Stimulated activated CD4-positive, alpha-beta T cell treated with anti-CD3 and anti-CD28 coated beads, Interleukin-4, amount 100 ng/mL, for 1 hour (primary cell): Measurements from ENCODE around the gene PYGB.
"Not testable (repeated sequence)": the region's sequence is repeated elsewhere in the genome, so short reads cannot be mapped to it uniquely, and the experiment has no call there.

ENCODE experiments used
- DNase-seq: peaks from one replicate; pipeline ENCODE4 v3.0.0-alpha.2; 2020

The PYGB gene

DNA sequence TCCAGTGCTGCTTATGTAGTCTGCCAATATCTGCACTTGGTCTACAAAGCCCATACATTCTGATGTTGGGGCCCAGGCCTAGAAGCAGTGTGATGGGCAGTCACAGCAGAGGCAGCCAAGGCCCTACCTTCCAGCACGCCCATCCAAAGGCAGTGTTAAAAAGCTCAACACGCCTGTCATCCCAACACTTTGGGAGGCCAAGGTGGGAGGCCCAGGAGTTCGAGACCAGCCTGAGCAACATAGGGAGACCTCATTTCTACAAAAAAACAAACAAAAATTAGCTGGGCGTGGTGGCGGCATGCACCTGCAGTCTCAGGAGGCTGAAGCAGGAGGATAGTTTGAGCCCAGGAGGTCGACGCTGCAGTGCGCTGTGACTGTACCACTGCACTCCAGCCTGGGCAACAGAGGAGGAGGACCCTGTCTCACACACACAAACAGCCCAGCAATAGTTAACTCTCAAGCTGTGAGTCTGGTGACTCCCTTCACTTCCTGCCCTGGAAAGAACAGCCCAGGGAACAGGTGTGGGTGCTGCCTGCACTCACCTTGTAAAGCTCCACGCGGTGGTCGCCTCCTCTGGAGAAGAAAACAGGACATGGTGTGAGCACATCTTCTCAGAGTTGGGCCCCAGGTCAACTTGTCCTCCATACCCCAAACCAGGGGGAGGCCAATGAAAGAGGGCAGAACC, 68.8 kb downstream of the PYGB start:
- DNase-seq = no peak

DNA sequence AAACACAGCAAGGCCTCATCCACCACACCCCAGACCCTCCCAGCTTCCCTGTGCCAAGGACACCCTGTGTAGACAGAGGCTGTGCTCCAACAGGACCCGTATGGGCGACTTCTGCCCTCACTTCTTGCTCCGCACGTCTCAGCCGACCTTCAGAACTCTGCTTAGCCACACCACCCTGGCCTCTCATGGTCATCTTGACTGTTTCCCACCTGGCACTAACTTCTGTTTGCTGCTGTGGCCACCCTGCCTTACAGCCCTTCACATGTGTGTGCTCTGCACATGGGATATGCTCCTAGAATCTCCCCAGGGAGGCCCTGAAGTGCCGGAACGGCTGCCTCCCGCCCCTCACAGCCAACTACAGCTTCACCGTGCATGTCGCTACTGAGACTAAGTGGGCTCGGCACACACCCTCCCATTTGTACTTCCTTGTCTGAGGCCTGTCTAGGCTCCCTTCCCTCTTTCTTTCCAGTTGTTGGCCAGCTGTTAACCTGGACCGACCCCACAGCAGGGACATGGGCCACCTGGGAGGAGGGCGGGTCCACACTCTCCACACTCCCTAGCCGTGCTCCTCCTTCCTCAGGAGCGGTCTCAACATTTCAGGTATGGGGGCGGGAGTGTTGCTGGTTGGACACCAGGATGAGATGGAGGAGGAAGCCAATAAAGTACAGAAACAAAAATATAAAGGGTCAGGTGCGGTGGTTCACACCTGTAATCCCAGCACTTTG, 69.6 kb downstream of the PYGB start:
- DNase-seq = no peak

DNA sequence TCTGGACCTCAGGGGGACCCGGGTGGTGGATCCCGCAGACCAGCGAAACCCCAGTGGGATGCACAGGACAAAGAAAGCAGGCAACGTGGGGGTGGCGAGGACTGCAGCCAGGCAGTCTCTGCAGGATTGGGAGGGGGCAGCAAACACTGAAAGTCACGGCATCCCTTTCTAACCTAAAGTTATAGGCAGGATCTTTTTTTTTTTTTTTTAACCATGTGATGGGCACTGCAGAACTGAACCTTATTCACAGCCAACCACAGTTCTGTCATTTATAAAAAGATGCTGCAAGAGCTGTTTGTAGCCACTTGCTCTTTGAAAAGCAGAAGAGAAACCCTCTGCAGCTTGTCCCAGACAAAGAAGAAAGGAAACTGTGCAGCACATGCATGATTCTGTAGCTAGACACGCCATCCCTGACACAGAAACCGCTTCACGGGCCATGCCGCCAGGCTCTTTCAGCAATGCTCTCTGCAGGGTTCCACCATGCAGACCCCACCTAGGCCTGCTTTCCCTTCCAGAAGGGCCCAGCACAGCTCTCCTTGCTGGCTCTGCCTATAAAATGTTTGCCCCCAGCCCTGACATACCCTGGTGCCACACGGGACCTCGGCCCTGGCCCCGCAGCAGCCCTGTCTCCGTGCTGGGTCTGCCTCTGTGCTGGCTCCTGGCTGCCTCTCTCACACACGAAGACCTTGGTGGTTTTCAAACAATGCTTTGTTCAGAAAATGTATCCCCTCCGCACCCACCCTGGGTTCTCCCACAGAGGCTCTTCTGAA, 70.8 kb downstream of the PYGB start:
- no peak for DNase-seq

DNA sequence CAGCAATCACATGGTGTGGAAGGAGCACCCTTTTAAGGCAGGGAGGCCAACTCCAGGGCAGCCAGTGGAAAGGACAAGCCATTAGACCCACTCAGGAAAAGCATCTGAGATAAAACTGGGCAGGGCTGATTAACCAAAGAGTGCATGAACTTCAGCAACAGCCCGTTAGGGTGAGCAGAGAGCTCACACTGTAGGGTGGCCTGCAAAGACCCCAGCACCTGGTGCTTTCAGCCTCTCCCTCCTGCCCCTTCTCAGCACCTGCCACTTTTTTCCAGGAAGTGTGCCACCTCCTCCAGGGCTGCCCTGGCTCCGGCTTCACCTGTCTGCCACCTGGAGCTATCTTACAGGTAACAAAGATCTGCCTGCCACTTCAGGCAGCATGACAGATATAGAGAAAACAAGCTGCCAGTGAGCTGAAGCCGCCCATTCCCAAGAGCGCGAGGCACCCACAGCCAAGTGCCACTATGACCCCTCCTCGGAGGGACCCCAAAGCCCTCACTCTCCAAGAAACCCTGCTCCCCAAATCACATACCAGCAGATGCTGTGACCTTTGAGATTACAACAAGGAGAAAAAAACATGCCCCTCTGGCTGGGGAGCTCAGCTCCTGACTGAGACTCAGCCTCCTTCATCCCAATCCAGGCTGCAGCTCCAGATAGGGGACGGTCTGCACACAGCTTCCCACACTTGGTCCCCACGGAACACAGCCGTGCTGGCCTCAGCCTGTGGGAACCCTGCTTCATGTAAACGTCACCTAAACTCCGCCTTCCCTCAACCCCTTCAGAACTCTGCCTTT, 71.6 kb downstream of the PYGB start:
- no peak for DNase-seq

DNA sequence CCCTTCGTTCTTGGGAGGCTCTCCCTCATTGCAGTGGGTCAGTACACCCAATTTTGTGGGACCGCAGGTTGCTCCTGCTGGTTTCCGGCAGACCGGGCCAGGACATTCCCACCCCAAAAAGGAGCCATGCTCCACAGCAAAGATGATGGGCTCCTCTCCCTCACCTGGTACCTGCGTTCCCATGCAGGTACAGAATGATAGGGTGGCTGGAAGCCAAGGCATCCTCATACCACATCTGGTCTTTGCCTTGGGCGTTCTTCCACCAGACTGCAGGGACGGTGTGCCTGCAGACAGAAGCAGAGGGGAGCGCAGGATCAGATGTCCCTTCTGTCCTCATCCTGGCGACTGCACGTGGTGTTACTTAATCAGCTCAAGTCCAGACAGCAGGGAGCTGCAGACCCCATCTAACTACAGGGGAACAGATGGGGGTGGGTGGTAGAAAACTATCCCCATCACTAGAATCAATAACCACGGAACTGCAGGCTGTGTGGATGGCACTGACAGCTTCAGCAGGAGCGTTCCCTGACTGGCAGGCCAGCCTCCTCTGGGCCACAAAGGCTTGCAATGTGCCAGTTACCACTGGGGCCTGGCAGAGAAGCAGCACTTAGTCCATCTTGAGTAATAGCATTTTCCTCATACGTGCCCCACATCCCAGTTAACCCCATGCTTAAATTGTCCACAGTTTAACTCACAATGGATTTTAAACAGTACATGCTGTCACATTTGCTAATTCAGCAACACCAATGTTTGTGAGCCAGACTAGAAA, 72.3 kb downstream of the PYGB start:
- DNase-seq = no peak

DNA sequence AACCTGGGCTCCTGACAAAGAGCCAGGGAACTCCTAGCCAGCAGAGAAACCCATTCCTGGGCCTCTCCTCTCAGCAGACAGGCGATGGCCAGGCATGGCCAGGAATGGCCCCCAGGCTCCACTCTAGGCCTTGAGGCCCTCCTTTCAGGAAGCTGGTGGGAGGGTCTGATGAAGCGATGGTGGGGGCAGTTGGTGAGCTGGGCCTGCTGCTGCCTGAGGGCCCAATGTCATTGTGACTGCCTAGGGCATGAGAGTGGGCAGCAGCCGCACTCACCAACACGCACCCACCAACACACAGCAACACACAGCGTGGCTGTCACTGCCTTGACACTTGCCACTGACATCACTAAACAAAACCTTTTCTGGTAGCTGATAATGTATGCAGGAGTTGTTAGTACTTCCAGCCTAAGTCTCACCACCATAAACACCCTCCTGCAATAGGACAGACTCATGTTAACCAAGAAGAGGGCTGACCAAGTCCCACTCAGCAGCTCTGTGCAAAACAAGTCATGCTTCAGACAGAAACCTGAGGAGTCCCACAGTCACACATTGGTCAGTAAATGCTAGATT, 73.5 kb downstream of the PYGB start:
- no peak for DNase-seq

DNA sequence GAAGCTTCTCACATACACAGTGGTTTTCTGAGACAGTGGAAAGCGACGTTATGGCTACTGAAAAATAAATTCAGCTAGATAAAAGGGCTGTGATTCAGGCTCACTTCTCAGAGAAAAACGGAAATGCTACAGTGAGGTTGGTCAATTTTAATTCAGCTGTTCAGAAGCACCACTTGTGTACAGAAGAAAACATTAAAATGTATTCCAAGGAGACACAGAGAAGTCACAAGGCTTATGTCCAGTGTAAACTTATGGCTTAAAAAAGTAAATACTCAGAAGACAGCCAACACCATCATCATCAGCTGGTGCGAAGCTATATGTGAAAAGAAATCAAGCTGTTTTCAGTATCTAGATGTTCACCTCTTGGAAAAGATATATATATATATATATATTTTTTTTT, 74.1 kb downstream of the PYGB start:
- no peak for DNase-seq

DNA sequence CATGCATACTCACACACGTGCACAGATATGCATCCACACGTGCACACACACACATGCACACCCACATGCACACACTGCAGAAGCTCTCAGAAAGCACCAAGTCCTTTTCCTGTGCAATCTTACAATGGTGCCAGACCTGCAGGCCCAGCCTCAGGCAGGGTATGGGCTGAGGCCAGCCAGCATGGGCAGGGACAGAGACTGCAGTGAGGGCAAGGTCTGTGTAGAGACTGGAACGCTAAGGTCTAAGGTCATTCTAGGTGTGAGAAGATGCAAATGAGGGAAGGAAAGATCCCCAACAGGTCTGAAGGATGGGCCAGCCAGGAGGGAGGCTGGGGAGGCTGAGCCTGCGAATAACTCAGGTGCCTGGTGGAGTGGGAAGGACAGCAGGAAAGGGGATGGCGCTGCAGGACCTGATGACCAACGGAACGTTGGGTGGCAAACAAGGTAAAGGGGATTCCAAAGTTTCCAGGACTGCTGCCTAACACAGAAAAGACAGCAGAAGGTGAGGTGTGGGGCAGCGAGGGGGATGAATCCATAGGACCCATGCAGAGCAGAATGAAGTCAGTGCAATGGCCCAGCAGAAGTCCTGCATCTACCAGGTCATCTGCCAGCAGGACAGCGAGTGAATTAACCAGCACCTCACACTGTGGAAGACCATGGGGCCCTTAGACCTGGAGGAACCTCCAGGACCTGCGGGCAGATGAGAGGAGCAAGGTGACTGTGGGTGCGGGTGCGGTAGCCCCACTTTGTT, 75.8 kb downstream of the PYGB start:
- no peak for DNase-seq

DNA sequence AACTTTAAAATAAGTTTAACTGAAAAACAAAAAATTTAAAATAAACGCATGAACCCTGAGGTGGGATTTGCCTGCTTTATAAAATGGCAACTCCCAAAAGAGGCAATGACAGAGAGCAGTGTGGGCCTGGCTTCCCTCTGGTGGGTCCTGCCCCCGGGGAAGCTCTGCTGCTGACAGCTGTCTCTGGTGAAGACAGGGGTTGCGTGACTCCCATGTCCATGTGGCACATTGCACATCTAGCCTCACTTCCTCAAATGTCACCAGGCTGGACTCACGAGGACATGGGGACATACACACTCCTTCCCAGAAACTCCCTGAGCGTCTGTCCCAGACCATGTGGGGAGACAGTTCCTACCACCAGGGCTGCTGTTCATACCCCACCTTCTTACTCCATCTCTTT, 76.5 kb downstream of the PYGB start:
- no peak for DNase-seq

DNA sequence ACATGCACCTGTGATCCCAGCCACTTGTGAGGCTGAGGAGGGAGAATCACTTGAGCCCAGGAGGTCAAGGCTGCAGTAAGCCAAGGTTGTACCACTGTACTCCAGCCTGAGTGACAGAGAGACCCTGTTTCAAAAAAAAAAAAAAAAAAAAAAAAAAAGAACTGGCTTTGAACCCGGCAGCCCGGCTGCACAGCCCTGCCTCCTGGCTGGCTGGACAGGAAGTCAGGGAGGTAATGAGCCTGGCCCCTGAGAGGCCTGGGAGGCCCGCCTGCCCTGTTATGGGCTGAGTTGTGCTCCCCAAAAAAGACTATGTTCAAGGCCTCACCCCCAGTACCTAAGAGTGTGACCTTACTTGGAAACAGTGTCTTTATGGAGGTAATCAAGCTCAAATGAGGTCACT, 77.2 kb downstream of the PYGB start:
- no peak for DNase-seq

DNA sequence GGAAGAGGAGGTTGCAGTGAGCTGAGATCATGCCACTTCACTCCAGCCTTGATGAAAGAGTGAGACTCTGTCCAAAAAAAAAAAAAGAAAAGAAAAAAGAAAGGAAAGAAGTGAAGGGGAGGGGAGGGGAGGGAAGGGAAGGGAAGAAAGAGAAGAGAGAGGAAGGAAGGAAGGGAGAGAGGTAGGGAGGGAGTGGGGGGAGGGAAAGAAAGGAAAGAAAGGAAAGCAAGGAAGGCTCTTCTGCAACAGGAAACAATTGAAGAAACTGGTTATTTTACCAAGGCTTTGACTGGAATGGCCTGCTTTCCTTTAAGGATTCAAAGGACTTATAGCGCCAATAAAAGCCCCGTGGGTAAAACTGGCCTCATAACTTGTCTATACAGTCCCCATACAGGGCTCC, 78.1 kb downstream of the PYGB start:
- DNase-seq = no peak

DNA sequence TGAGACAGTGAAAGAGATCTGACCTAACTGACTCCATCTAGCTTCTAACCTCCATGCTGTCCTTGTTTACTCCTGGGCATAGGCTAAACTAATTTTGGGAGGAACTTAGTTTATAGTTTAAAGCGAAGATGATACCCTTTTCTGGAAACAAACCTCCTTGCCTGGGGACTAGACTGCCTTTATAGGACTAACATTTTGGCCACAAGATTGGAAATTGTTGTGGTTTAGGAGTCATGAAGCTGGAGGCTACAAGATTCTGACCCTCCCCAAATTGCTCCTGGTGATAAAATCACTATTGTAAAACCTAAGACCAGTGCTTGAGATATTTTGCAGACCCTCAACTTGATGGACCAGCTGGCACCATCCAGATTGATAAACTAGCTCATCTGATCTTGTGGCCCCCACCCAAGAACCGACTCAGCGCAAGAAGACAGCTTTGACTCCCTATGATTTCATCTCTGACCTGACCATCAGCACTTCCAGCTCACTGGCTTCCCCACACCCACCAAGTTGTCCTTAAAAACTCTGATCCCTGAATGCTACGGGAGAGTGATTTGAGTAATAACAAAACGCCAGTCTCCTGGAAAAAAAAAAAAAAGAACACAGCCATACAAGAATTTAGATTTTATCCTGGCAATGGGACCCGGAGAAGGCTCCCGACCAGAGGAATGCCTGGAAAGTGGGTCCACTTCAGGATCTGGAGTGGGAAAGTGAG, 79.8 kb downstream of the PYGB start:
- no peak for DNase-seq

DNA sequence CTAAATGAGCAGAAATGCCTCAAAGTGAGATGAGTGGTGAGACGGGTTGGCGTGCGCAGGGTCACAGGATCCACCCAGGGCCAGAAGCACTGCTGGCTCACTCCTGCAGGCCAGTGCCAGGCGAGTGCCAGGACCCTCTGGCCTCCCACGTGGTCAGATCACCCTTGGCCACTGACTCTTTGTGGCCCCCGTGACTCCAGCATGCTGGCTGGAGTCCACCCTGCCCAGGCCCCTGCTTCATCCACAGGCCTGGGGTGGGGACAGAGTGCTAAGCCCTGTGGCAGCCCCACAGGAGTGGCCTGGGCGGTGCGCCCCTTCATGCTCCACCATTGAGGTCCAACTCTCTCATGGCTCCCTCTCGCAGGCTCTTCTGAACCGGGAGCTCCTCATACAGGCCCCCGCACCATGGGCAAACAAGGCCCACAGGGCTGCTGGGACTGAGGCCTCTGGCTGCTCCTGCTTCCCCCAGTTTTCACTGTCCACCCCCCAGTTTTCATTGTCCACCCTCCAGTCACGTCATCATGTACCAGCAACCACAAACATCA, 81.1 kb downstream of the PYGB start:
- DNase-seq = no peak

DNA sequence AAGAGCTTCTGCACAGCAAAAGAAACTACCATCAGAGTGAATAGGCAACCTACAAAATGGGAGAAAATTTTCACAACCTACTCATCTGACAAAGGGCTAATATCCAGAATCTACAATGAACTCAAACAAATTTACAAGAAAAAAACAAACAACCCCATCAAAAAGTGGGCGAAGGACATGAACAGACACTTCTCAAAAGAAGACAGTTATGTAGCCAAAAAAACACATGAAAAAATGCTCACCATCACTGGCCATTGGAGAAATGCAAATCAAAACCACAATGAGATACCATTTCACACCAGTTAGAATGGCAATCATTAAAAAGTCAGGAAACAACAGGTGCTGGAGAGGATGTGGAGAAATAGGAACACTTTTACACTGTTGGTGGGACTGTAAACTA, 87.1 kb downstream of the PYGB start:
- not testable (repeated sequence) for DNase-seq

DNA sequence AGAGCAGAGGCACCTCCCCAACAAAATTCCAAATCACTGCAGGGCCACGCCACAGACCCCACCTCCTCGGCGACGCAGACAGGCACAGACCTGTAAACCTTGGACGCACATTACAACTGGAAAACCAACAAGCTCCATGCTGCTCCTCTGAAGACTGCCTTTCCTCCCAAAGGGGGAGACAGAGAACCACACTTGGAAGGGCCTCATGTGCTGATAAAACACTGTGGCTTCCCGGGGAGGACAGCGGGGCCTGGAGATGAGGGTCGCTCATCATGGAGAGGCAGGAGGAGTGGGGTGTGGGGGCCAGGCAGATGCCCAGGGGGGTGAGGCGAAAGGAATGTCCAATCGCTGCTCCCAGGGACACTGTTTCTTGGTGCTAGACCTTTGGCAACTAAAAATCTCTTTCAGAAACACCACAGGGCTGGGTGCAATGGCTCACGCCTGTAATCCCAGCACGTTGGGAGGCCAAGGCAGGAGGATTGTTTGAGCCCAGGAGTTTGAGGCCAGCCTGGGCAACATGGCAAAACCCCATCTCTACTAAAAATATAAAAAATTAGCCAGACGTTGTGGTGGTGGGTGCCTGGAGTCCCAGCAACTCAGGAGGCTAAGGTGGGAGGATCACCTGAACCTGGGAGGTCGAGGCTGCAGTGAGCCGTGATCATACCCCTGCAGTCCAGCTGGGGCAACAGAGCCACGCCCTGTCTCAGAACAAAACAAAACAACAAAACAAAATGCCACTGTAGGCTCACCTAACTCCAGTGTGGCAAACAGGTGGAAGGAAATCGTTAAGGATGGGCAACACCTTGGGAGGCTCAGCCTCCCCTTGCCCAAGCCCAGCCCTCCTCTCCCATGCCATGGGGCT, 88.9 kb downstream of the PYGB start:
- DNase-seq = no peak

DNA sequence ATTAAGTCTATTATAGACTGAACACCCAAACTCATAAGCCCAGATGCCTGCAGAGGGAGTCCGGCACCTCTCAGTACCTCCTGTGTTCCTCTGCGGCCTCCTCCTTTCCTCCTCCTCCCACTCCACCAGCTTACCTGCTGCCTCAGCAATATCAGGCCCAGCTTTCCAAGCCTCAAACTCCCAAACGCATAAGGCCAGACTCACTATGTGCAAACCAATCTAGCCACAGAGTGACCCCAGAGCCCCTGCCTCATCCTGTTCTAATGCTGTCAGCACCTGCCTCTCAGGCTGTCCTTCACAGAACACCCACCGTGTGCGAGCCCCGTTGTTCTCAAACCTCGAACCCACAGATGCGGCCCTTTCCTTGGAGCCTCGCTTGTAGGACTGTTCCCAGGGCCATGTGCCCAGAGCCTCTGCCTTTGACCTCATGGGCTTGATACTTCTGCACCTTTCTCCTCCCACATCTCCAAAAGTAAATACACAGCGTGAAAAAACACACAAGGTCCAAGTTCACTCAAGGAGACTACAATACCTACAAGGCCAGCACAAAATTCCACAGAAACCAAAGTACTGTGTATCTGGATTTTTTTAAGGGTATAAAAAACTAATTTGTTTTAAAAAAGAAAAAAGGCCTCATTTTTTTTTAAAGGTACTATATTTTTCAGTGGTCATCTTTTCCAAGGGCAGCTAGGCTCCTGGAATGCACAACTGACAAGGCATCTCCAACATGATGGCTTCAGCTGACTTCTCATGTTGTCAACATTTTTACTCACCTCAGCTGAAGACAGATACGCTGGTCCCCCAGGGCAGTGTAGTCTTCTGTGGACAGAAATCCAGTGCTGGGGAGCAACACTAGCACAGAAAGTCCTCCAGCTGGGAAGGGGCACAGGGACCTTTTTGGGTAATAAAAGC, 90.5 kb downstream of the PYGB start:
- no peak for DNase-seq

DNA sequence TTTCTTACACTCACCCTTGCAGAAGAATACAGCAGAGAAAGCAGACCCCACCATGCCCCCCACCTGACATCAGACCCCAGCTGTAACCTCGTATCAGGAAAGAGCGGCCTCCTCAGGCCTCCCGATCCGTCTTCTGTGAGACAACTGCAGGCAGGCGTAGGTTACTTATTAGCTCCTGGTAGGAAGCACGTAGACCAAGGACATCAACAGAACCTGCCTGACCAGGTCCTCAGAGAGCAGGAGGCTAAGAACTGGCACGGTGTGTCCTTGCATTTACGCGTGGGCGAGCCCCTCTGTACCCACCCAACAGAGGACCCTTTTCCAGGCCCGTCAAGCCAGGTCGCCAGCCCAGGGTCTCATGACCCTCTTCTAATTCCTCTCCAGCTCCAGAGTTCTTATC, 91.7 kb downstream of the PYGB start:
- no peak for DNase-seq

DNA sequence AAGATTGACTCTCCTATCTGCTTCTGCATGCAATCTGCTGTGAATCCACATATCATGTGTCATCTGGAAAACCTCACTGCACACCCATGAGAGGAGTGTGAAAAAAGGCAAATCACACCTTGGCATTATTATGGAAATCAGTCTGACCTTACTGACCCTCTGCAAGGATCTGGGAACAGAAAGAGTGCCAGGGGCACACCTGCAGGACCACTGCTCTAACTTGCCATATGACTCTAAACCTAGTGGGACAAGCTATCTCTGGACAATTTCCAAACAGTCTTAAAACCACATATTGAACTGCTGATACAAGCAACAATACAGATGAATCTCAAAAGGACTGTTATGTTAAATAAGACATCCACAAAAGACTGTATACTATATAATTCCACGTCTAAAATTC, 92.5 kb downstream of the PYGB start:
- DNase-seq = no peak
